ENCODE measurements around the gene PITX1.

PITX1 gene

GRCh38 chr5:135059000-135059923 is 25.2 kb upstream of the PITX1 start:
- DNase-seq, result peak; percentile 0
- TF ChIP-seq, protein P1, sequence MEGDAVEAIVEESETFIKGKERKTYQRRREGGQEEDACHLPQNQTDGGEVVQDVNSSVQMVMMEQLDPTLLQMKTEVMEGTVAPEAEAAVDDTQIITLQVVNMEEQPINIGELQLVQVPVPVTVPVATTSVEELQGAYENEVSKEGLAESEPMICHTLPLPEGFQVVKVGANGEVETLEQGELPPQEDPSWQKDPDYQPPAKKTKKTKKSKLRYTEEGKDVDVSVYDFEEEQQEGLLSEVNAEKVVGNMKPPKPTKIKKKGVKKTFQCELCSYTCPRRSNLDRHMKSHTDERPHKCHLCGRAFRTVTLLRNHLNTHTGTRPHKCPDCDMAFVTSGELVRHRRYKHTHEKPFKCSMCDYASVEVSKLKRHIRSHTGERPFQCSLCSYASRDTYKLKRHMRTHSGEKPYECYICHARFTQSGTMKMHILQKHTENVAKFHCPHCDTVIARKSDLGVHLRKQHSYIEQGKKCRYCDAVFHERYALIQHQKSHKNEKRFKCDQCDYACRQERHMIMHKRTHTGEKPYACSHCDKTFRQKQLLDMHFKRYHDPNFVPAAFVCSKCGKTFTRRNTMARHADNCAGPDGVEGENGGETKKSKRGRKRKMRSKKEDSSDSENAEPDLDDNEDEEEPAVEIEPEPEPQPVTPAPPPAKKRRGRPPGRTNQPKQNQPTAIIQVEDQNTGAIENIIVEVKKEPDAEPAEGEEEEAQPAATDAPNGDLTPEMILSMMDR (IDR thresholded peaks at IDR 0.05; ENCODE audit: low read depth, low read length), result peak; percentile 27; the same call in 1 of the 2 replicates
- Histone ChIP-seq H3K9me3 (no peaks in the 10 kb centered on the region), H3K4me1 (no peaks in the 10 kb centered on the region), H3K4me3 (ENCODE audit: low read depth, low read length) (no peak overlapping the region), H3K27me3 (no peaks in the 10 kb centered on the region), H3K36me3 (no peaks in the 10 kb centered on the region)

DNA sequence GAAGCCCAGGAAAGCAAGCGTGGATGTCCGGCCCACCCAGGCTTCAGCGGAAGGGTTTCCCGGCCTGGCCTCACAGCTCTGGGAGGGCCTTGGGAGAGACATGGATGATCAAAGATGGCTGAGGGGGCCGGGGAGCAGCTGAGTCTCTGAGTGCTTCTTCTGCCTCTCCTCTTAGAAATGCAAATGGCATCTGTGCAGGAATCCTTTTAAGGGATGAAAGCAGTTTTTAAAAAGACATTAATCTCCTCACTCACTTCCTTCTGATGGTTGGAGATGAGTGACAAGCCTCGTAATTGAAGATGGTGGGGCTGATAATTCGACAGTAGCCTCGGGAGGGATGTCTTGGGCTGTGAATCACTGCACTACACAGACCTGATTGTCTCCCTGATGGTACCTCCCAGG is 24.3 kb upstream of the PITX1 start:
- Histone ChIP-seq H3K9me3 (no peaks in the 10 kb centered on the region), H3K36me3 (no peaks in the 10 kb centered on the region), H3K27me3 (no peaks in the 10 kb centered on the region), H3K4me1 (no peaks in the 10 kb centered on the region), H3K4me3 (ENCODE audit: low read depth, low read length) (no peak overlapping the region)
- TF ChIP-seq, protein P1 (IDR thresholded peaks at IDR 0.05; ENCODE audit: low read depth, low read length), result no peak
- no peak for DNase-seq

GRCh38 chr5:135057233-135057632 is 23.2 kb upstream of the PITX1 start:
- TF ChIP-seq, protein P1 (IDR thresholded peaks at IDR 0.05; ENCODE audit: low read depth, low read length), result no peak
- Histone ChIP-seq H3K27me3 (no peaks in the 10 kb centered on the region), H3K36me3 (no peaks in the 10 kb centered on the region), H3K9me3 (no peaks in the 10 kb centered on the region), H3K4me1 (no peaks in the 10 kb centered on the region), H3K4me3 (ENCODE audit: low read depth, low read length) (no peak overlapping the region)
- DNase-seq, result no peak

DNA sequence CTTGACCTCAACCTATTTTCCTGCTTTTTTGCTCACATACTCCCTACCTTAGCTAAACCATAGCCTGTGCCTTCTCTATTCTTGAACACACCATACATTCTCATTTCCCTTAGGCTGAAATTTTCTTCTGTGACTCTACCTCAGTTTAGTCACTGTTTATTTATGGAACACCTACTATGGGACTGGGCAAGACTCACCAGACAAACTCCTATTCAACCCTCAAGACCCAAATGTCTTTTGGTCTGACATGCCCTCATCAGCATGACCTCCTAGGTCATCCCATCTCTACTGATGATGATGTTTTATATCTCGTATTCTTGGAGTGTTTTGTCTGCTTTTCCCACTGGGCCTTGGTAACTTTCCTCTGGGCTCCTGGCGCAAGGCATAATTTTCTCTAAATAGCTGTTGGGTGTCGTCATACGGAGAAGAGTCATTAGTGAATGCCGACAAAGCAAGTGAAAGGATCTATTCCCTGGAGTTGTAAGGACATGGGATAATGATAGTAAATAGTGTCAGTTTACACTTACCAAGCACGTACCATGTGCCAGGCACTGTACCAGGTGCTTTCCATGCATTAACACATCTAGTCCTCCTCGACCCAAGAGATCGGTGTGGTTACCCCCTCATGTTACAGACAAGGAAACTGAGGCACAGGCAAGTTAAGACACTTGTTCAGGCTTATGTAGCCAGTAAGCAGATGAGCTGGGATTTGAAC is 22.4 kb upstream of the PITX1 start:
- H3K9me3 ChIP-seq, result no peaks in the 10 kb centered on the region
- H3K4me3 ChIP-seq (ENCODE audit: low read depth, low read length), result no peak overlapping the region
- TF ChIP-seq, protein P1 (IDR thresholded peaks at IDR 0.05; ENCODE audit: low read depth, low read length), result no peak
- no peaks in the 10 kb centered on the region for H3K27me3 ChIP-seq
- H3K4me1 ChIP-seq, result no peaks in the 10 kb centered on the region
- no peaks in the 10 kb centered on the region for H3K36me3 ChIP-seq
- no peak for DNase-seq

DNA sequence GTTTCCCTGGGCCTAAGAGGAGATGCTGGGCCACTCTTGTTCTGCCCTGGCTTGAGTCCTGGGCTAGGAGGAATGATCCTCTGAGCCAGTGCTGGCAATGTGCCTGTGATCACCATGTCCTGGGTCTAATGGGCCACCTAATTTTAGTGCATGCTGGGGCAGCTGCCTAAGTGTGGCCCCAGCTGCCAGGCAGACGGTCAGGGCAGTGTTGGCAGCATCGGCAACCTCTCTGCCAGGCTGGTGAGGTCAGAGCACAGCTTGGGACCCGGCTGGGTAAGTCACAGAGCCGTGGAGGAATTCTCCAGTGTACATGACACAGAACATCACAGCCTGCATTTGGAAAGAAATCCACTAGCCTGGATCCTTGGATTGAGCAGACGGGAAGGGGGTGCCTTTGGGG is 21.4 kb upstream of the PITX1 start:
- Histone ChIP-seq H3K9me3 (no peaks in the 10 kb centered on the region), H3K4me3 (ENCODE audit: low read depth, low read length) (no peak overlapping the region), H3K27me3 (peaks cover 6% of the 10 kb centered on the region; the same call in 1 of the 2 replicates), H3K36me3 (no peaks in the 10 kb centered on the region), H3K4me1 (no peaks in the 10 kb centered on the region)
- no peak for DNase-seq
- TF ChIP-seq, protein P1 (IDR thresholded peaks at IDR 0.05; ENCODE audit: low read depth, low read length), result no peak
